CD4-positive, alpha-beta T cell treated with Interleukin-4 for 4 hours (primary cell): Measurements from ENCODE around the gene MEX3D.

Source experiments
- DNase-seq: peaks from one replicate; pipeline ENCODE4 v3.0.0-alpha.2; 2020

MEX3D gene

GRCh38 chr19:1568320-1569019, at the start of gene MEX3D:
MEX3D (minus strand) TSS chr19:1568325; CDS start chr19:1568058, 267 bp downstream.
- peak; percentile 56 for DNase-seq

GRCh38 chr19:1616875-1617274, 48.8 kb upstream of the MEX3D start:
- no peak for DNase-seq

GRCh38 chr19:1616396-1616795, 48.3 kb upstream of the MEX3D start:
- DNase-seq, result no peak

- no peak for DNase-seq
Observed at GRCh38 chr19:1615156-1615765, 47.1 kb upstream of the MEX3D start.

- no peak for DNase-seq
Observed at GRCh38 chr19:1613808-1614570, 45.9 kb upstream of the MEX3D start.

GRCh38 chr19:1613146-1613545, 45.0 kb upstream of the MEX3D start:
- DNase-seq, result no peak

GRCh38 chr19:1612114-1613086, 44.3 kb upstream of the MEX3D start:
- DNase-seq, result no peak

GRCh38 chr19:1611353-1611752, 43.2 kb upstream of the MEX3D start:
- DNase-seq, result no peak

GRCh38 chr19:1610579-1610978, 42.5 kb upstream of the MEX3D start:
- DNase-seq, result no peak

GRCh38 chr19:1609680-1610474, 41.8 kb upstream of the MEX3D start:
- DNase-seq, result no peak

- peak; percentile 18 for DNase-seq
Observed at GRCh38 chr19:1609103-1609396, 40.9 kb upstream of the MEX3D start.

- DNase-seq, result peak; percentile 29
Observed at GRCh38 chr19:1608359-1609102, 40.4 kb upstream of the MEX3D start.

GRCh38 chr19:1606138-1606651, 38.1 kb upstream of the MEX3D start:
- DNase-seq, result no peak

- DNase-seq, result peak; percentile 93
Observed at GRCh38 chr19:1605236-1606137, 37.4 kb upstream of the MEX3D start, which contains the start of gene UQCR11. UQCR11 (minus strand) TSS chr19:1605462; CDS start chr19:1605409, 53 bp downstream.

GRCh38 chr19:1602091-1602707, 34.1 kb upstream of the MEX3D start:
- DNase-seq, result no peak

GRCh38 chr19:1601613-1602064, 33.5 kb upstream of the MEX3D start:
- no peak for DNase-seq

- no peak for DNase-seq
Observed at GRCh38 chr19:1599460-1599846, 31.3 kb upstream of the MEX3D start.

- DNase-seq, result no peak
Observed at GRCh38 chr19:1598777-1599459, 30.8 kb upstream of the MEX3D start.

- no peak for DNase-seq
Observed at GRCh38 chr19:1593501-1593772, 25.3 kb upstream of the MEX3D start.
